NCI-H82 (cell line): ENCODE data around the gene HOTAIR.

Experiments used
- DNase-seq: peaks from one replicate; lab custom pipeline; 2025; lab: John Stamatoyannopoulos, UW

The HOTAIR gene

DNA sequence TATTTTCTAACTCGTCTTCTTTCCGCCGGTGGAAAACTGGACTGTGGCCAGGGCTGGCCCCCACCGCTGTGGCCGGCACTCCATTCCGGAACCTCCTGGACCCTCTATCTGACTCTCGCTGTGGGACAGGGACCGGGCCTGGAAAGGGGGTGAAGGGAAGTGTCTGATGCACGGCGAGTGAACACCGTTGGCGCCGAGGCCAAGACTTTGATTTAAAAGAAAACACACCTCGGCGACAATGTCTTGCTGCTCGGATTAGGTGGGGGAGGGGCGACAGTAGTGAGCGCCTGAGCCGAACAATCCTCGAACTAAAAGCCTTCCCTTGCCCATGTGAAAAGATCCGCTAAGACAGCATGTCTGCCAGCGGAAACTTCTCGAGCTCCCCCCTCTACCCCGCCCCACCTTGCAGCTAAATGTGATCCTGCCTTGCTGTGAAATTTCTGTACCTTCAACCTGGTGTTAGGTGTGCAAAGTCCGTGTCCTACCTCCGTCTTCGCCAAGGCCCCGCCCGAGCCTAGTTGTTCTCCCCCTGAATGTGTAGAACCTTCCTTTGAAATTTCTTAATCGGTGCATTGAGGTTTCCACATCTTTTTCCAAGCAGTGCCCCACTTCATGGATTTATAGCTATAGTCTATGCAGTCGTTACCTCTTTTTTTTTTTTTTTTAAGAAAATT lies 862 bp upstream of the HOTAIR start:
- DNase-seq, result no peak

DNA sequence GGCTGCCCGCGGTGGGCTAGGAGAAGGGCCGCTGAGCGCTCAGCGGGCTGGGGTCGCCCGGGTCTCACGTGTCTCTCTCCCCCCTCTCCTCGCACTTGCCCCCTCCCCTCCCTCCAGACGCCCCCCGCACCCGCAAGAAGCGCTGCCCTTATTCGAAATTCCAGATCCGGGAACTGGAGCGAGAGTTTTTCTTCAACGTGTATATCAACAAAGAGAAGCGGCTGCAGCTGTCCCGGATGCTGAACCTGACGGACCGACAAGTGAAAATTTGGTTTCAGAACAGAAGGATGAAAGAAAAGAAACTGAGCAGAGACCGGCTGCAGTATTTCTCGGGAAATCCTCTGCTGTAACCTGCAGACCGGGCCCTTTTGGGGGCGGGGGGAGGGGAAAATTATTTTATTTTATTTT lies 314 bp upstream of the HOTAIR start:
- no peak for DNase-seq

GRCh38 chr12:53973236-53974042 lies 1.3 kb downstream of the HOTAIR start:
- DNase-seq, result no peak

DNA sequence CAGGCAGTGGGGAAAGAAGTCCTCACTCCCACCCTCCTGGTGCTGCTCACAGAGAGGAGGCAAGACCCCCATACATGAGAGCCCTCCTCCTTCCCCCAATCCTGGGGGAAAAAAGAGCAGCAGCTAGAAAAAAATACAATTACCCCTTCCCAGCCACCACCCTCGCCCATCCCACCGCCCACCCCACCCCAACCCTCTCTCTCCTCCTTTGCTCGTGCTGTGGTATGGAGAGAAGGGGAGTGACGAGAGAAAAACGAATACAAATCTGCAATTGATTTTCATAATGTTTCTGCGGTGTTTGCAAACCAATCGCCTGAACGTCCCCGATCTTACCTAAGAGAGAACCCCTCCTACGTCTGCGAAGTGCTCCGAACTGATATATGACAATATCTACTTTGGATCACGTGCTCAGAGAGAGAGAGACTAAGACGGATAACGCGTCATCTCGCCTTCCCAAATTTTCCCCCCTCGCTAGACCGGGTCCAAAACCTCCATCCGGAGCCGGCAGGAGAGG lies 2.0 kb downstream of the HOTAIR start, which contains the start of gene HOXC11:
Gene HOXC11 (plus strand): TSS at position 405 of the 514 bp plus-strand sequence. CDS start 116 bp downstream, outside the sequence.
- DNase-seq, result no peak

DNA sequence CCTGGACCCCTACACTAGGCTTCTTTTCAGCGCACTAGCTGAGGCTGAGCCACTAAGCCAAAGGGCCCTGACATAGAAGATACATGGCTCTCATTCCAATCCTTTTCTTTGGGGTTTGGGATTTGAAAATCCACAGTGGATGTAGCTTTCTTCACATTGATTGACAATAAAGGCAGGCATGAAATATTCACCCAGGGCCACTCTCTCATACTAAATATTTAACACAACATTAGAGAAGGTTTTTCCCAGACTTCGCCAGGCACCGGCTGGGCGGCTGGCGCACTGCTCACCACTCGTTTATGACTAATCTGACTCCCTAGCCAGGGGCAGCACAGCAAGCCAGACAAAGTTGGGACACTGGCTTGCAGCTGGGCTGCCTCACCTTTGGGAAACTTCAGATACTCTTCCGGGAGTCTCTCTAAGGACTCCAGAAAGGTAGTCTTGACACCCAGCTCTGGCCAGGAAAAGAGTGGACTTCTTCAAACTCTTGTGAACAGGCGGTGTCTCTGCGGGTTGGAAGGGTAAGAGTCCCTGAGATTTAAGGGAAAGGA lies 2.5 kb downstream of the HOTAIR start:
- DNase-seq, result no peak

- DNase-seq, result no peak
Observed at GRCh38 chr12:53971686-53972085, 3.1 kb downstream of the HOTAIR start.

GRCh38 chr12:53971129-53971528 lies 3.6 kb downstream of the HOTAIR start:
- DNase-seq, result no peak

DNA sequence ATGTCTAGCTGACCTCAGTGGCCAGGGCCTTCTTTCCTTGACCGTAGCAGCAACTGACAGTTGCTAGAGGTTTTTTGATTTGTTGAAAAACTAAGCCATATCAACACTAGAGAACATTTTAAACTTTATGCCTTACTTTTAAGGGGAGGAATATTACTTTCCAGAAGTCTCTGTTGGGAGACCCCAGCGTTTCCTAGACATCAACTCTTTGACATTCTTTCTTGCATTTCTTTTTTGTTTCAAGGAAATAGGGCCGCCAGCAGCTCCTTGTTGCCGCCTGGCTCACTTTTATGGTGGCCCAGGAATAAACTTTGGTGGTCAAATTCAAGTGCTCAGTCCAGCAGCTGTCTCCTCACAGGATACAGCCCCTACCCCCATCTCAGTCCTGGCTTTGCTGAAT lies 4.3 kb downstream of the HOTAIR start:
- DNase-seq, result no peak

- DNase-seq, result no peak
Observed at GRCh38 chr12:53969588-53970259, 5.0 kb downstream of the HOTAIR start.

DNA sequence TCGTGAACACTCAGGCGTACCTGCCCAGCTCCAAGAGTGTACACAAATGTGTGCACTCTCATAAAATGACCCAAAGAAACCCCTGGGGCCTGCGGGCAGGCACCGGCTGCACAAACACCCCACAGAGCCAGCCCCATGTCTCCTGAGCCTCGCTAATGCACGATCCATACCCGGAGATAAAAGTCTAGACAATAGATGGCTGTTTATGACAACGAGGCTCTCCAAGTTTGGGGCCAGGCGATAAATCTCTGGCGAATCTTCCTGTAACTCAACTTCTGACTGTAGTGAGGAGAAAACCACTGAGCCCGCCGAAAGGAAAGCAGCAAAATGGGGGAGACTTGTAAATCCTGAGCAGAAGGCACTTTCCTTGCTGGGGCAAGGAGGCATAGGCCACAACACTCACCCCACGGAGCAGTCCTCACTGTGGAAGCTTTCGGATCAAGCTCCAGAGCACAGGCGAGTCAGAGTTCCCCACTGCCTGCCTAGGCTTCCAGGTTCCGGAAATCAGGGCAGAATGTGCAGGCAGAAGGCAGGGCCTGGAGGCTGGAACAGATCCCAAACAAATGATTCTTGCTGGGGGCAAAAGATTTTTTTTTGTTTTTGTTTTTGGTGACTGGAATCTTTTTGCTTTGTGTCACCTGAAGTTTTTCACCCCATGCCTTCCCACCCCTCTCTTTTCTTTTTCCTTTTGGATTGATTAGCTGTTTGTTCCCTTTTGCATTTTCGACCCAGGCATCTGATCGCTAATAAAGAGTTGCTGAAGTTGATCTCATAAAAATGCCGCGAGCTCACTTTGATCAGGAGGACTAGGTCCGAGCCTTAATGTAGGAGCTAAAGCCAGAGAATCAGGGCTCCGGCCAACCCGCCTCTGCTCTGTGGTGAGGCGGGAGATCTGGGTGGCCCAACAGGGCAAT lies 6.3 kb downstream of the HOTAIR start:
- DNase-seq, result no peak

DNA sequence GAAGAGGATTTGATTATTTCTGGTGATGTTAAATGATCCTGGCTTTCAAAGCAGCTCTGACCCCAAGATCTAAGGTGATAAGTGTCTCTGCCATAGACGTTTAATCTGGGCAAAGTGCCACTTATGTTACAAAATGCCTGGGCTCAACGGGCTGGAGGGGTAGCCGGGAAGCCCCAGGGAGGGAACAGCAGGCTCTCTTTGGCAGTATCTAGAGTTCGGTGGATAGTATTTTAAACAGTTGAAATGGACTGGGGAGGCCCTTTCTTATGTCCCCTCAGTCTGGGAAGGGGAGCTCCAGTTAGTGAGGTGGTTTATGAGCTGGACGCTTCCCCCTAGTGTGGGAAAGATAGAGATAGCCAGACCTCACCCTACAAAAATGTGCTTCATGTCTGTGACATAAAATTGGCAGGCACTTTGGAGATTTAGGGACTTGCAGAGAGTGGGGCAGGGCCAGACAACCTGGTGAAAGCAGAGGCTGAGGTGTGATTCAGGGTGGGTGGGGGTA lies 7.3 kb downstream of the HOTAIR start:
- DNase-seq, result no peak

DNA sequence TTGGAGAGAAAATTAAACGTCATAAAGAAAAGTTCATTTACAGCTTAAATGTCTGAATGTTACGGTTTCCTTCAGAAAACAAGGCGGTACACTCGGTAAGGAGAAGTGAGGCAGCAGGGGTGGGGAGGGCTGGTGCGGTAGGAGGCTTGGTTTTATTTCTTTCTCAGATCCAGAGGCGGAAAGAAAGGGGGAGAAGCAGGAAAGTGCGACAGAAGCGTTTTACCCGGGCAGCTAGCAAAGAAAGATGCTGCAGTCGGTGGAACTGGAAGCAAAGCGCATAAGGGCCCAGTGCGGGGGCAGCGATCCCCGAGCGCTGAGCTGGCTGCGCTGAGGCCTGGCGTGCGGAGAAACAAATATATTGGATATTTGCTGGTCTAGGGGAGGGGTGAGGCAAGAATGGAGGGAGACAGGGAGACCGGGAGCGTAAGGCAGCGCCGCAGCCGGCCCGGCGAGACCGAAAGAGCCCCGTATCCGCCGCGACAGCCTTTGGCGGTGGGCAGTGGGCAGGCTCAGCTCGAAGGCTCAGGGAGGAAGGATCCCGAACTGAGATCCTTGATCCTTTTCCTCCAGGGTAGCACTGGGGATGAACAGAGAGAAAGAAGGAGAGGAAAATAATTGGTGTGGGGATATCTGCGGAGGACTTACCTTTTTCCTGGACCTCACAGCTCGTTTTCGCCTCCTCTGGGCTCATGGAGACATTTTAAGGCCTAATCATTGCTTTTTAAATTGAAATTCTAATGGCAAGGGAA lies 8.2 kb downstream of the HOTAIR start:
- no peak for DNase-seq

DNA sequence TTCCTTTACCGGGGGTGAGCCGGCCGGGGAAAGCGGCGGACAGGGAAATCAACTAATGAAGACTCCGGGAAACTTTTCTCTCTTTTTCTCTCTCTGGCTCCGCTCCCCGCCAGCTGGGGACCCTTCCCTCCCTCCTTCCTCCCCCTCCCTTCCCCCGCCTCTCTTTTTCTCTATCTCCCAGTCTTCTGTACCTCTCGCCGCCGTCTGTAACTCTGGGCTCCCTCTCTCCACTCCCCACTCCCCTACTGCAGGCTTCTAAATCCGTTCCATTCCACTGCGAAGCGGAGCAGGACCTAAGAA lies 8.7 kb downstream of the HOTAIR start:
- DNase-seq, result no peak

DNA sequence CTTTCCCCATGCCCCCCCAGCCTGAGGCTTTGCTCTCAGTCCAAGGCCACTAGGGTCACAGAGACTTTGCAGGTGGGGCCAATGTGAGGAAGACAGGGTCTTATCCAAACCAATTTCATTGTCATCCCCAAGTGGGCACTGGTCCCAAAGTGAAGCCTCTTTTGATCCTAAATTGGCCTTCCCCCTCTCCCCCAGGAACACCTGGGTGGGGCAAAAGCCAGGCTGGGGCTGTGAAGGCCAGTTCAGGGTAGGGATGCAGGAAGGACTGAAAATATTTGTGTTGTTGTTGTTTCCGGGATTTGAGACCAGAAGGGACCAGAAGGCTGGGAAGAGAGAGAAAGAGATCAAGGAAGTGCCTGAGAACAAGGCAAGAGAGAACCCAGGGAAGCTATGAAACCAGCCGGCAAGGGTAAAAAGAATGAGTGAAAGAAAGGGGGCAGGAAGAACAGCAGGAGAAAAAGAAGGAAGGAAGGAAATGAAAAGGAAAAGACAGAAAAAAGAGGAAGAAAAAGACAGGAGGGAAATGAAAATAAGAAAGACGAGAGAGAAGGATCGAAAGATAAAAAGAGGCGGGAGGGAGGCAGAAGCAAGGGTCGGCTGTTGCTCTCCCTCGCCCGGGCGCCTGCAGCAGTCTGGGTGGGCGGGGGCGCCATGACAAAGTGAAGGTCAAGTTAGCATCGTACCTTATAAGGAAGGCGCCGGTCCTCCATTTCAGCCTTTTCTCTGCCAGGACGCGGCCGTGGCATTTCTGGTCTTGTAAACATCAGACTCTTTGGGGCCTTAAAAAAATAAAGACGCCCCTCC lies 9.3 kb downstream of the HOTAIR start:
- DNase-seq, result no peak

DNA sequence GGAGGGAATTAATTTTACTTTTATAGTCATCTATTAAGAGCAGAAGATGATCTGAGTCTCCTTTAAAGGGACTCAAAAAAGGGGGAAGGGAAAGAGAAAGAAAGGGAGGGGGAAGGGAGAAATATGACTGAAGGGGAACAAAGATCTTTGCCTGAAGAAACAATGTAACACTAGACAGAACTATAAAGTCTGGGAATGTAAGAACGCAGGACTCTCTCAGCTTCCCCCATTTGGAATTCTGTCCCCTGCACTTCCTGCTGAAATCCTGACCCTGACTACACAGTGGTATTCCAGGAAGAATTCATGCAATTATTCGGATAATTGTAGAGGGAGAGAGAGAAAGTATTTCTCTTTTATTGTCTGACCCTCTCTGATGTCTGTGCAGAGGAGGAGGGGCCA lies 10.4 kb downstream of the HOTAIR start:
- no peak for DNase-seq

DNA sequence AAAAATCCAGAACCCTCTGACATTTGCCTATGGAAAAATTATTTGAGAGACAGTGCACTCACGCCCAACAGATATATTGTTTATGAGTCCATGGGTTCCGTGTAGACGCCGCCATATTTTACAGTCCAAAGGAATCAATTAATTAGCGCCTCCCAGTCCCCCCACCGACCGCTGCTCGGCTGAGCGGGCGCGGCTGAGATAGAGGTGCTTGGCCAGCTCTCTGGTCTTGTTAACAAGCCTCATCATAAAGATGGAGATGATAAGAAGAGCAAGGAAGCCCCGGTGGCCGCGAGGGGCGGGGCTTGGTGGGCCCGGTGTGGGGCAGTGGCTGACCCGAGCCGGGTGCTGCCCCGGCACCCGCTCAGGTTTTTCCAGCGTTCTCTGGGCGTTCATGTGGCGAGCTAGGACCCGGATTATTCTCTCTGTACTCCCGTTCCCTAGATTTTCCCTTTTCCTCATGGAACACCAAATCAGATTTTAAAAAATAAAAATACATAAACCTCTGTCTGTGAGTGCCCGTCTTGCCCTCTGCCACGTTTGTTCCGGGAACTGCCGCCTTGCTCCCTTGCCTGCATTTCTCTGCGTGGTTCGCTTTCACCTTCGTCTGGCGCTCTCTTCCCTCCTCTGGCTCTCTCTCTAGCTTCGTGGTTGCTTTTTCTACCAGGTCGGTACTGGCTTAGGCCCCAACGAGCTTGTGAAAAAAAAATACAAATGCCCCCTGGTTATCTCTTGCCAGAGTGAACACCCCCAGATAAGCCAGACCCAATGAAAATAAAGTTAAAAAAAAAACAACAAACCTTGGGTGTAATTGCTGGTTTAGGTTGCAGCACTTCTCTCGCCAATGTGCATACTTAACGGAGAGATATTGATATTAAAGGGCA lies 11.1 kb downstream of the HOTAIR start:
- no peak for DNase-seq

DNA sequence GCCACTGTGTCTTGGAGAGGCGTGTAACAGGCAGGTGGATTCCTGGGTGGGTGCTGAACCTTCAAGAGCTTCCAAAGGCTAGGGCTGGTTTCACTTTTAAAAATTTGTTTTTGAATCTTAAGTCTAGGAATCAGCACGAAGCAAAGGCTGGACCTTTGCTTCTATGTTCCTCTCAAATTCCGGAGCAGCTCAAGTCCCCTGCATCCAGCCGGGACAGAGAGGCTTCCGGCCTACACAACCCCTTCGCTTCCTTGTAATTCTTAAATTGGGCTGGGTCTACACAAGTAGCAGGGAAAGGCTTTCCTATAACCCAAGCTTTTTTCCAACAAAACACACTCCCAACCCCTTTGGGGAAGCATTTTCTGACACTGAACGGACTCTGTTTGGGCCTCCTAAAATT lies 11.7 kb downstream of the HOTAIR start:
- DNase-seq, result no peak

- DNase-seq, result no peak
Observed at GRCh38 chr12:53961025-53961761, 13.6 kb downstream of the HOTAIR start.
